SKM-1 treated with dmso at 0.1 percent for 144 hours (cell line): Measurements from ENCODE around the gene FHL1.
"Not testable (repeated sequence)": the region's sequence is repeated elsewhere in the genome, so short reads cannot be mapped to it uniquely, and the experiment has no call there.

ENCODE experiments used
- DNase-seq: peaks from one replicate; lab custom pipeline; 2025; ENCODE audit not compliant: unreplicated experiment; lab: John Stamatoyannopoulos, UW

Gene FHL1

DNA sequence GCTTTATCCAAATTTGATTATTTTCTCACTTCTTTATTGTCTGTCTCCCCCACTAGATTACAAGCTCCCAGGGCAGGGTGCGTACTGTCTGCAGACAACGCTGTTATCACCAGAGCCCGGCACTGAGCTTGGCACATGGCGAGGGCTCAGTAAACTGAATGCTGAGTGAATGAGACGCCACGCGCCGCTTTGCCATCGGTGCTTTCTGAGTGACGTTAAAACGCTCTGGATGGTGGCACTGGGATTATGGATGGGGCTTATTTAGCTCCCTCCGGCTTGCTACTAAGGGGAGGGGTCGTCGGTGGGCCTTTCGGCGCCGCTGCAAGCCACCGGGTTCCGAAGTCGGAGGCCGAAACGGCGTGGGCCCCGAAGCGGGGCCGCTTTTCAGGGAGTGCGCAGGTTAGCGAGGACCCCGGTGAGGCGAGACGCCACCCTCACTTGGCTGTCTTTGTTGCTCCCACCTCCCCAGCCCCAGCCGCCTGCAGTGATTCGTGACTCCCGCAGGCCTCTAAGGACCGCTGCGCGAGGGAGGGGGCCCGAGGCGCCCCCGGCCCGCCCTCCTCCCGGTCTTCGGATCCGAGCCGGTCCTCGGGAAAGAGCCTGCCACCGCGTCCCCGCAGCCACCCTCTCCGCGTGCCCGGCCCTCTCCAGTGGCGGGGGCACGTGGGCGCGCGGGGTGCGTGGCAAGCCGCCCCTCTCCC lies 569 bp upstream of the FHL1 start:
- DNase-seq = no peak

DNA sequence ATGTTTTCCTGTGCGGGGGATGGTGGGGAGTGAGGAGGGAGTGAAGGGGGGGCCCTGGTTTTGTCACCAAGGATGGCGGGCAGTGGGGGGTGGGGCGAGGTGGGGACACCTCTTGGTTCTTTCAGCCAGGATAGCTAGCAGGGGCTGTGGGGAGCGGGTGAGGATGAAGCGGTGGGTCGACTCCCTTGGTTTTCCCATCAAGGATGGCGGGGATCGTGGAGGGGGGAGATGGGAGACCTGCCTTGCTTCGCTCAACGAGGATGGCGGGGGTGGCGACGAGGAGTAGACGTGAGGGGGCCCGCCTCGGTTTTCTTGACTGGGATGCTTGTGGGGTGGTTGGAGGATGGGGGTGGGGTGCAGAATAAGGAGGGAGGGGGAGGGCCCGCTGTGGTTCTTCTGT lies 643 bp downstream of the FHL1 start:
- DNase-seq = no peak

DNA sequence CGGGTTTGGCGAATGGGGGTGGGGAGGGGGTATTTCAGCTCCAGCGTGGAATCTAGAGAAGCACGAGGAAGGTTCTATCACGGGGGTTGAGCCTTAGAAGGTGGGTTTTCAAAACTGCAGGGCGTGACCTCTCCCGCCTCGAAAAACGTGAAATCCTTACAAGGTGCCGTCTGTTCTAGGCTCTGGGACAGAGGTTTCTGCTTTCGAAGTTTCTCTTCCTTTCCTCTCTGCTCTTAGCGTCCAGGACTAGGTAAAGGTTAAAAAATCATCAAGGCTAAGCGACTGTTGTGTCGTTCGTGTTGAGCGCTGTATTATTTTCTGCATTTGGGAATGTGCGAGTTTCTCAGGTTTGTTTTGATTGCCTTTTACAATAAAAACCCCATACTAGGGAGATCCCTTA lies 1.1 kb downstream of the FHL1 start:
- no peak for DNase-seq

DNA sequence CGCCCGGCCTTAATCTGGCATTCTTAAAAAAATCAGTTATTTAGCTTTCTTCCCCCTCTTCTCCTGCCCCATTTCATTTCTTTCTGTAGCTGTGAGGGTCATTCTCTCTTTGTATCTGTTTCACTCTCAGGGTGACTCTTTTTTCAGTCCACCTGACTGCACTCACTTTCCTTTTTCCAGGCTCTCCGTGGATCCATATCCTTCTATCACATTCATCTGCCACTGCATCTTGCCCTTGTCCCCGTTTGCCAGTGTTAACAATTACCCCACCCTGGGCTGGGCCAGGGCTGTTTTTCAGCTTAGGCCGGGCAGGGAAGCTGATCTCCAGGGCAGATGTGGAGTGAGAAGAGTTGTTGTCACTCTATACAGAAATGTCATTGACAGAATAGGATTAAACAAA lies 7.7 kb downstream of the FHL1 start:
- DNase-seq = no peak

GRCh38 chrX:136156560-136157117 lies 9.3 kb downstream of the FHL1 start:
- no peak for DNase-seq

GRCh38 chrX:136157187-136157586 lies 9.9 kb downstream of the FHL1 start:
- DNase-seq = peak; percentile 12

DNA sequence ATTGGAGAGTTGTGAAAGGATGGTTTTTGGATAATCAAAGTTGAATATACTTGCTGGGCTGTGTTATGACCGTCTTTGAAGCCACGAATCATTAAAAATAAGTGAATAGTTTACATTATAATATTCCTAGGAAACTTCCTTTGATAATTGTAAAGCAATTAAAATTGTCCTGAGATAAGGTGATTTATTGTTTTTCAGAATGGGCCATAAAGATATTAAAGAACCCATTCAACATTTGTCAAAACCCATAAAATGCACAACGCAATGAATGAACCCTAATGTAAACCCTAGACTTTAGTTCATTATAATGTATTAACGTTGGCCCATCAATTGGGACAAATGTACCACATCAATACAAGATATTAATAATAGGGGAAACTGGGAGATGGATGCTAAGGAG lies 11.4 kb downstream of the FHL1 start:
- no peak for DNase-seq

- peak; percentile 56 for DNase-seq
These were observed 12.3 kb downstream of the FHL1 start for GRCh38 chrX:136159611-136160025.

DNA sequence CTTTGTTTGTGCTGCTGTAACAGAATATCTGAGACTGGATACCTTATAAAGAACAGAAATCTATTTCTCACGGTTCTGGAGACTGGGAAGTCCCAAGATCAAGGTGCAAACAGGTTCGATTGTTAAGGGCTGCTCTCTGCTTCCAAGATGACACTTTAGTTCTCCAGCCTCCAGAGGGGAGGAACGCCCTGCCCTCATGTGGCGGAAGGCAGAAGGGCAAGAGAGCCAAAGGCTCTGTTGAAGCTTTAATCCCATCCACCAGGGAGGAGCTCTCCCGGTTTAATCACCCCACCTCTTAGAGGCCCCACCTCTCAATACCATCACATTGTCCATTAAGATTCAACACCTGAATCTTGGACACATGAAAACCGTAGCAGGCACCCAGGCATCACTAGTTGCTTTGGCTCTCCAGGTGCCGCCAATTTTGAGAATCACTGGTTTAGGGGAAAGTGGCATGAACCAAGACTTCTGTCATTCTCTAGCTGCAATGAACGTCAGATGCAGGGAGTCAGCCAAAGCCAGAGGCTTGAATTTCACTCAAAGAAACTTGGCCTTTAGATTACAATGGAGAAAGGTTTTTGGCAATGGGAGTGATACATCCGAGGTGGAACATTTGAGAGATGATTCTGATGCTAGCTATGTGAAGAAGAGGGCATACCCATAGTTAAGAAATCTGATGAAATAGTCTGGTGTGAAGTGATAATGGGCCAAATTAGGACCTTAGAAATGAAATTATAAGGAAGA lies 15.7 kb downstream of the FHL1 start:
- no peak for DNase-seq

- no peak for DNase-seq
These were observed 16.4 kb downstream of the FHL1 start for GRCh38 chrX:136163689-136164088.

DNA sequence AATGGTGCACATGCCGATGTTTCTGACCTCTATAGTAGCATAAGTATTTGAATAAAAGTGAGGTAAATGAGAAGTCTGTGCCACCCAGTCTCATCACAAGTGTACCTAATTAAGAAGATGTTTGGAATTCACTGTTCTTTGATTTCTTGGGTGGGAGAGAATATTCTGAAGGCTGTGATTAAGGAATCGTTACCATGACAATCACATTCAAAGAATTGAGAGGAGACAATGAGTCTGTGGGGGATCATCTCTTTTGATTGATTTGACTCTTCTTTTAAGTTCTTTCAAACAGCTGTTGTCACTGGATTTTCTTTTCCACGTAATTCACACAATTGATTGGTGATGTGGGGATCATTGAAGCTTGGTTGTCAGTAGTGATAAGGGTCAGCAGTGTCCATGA lies 18.1 kb downstream of the FHL1 start:
- DNase-seq = no peak

DNA sequence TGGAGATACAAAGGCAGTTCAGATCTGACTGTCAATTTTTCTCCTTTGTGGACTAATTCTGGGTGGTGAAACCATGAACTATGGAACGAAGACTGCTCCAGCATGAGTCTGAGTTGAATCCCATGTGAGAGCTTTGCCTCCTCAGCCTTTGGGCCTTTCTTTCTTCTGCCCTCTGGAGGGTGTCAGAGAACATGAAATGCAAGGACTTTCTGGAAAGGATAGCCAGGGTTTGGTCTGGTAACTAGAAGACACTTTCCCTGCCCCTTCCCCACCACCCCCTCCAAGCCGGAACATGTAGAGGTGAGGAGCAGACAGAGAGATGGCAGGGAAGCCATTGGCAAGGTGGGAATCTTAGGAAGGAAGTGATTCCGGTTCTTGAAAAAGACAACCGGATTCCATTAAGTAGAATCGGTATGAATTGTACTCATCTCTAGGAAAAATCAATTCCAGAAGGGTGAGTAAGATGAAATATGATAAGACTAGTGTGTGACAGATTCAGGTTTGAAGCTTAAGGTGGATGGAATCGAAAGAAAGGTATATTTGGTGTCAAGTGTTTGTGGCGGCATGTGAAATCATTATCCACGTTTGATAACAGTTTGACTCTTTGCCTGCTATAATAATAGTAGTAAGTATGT lies 19.0 kb downstream of the FHL1 start:
- DNase-seq = no peak

DNA sequence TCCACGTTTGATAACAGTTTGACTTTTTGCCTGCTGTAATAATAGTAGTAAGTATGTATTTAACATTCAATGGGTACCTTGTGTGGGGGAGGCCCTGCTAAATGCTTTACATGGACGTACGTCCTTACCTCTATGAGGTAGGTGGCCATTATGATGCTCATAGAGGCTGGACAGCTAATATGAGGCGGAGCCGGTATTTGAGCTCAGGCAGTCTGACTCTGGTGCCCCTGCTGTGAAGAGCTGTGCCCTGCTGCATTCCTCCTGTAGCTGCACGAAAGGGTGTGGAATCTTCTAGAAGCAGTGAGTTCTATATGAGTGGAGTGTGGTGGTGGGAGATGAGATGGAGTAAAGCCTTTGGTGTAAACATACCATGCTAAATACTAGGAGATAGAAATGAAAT lies 20.7 kb downstream of the FHL1 start:
- not testable (repeated sequence) for DNase-seq

- no peak for DNase-seq
These were observed 21.8 kb downstream of the FHL1 start for GRCh38 chrX:136168929-136169735.

DNA sequence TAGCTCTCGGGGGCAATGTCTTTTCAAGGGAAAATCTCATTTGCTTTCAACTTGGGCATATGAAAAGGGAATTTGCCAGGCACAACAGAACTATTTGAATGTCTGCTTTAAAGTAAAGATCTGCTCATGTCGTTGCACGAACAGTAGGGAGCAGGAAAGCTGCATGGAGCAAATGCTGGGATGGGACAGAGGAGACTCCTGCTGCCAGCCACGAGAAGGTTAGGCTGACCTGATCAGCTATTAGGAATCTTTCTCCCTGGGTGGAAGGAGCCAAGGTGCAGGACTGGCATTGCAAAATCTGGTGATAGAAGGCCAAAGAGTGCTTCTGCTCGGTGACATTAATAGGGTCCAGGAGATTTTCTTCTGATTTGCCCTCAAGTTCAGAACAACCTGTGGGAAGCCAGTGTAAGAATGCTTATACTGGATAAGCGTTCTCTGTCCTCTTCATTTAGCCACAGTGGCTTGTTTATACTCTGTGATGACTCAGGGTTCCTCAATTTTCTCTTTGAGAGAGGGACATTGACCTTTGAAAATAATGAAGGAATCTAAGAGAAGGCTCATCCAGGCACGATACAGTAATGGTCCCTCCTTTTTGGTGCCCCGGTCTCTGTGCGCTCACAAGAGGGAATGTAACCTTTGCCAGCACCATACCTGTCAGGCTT lies 22.9 kb downstream of the FHL1 start:
- no peak for DNase-seq

DNA sequence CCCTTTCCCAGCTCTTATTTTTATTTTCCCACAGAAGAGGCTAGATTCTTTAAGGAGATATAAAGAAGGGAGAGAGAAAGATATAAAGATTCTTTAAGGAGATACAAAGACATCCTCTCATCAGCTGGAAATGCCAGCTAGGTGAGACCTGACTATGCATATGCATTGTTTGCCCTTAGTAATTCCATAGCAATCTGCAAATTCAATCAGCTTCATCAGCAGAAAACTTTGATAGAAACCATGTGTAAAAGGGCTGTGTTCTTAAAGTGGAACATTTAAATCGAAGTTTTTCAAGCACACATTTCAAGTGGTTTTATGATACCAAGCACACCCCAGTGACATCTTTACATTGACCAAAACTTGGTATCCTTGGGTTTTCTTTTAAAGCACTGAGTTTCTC lies 24.1 kb downstream of the FHL1 start:
- DNase-seq = no peak

- DNase-seq = no peak
These were observed 29.1 kb downstream of the FHL1 start for GRCh38 chrX:136176399-136176825.

DNA sequence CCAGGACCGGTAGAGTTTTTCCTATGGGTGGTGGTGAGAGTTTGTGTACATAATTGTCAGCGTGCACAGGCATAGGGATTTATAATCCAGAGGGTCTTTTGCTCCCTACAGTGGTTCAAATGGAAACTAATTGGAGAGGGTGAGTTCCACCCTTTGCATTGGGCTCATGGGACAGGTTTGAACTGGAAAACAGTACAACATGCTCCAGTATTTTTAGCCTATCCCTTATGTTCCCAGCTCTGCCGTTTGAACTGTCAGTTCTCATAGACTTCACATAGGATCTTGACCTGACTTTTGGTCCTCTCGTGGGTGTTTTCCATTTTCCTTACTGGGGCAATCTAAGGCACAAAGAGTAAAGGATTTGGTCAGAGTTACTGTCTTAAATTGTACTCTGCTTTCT lies 31.8 kb downstream of the FHL1 start:
- DNase-seq = no peak

- DNase-seq = no peak
These were observed 35.1 kb downstream of the FHL1 start for GRCh38 chrX:136182414-136182813.

DNA sequence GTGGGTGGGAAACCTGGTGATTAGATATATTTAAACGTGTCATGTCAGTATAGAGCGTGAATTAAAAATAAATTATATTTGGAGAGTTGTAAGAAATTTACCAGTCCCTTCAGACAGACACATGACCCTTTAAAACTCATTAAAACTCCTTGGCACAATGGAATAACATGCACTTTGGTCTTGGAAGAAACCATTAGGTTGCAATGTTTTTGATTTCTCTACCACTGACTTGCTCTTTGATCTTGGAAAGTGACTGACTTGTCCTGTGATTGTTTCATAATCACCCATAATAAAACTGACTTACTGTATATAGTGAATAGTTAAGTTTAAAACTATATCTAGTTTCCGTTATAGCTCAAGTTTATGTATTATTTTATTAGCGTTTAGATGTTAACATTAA lies 35.8 kb downstream of the FHL1 start:
- no peak for DNase-seq

- DNase-seq = no peak
These were observed 36.6 kb downstream of the FHL1 start for GRCh38 chrX:136183917-136184316.
